Measurements from ENCODE around the gene SIPA1L3.
"Not testable (repeated sequence)": the region's sequence is repeated elsewhere in the genome, so short reads cannot be mapped to it uniquely, and the experiment has no call there.

Gene SIPA1L3

DNA sequence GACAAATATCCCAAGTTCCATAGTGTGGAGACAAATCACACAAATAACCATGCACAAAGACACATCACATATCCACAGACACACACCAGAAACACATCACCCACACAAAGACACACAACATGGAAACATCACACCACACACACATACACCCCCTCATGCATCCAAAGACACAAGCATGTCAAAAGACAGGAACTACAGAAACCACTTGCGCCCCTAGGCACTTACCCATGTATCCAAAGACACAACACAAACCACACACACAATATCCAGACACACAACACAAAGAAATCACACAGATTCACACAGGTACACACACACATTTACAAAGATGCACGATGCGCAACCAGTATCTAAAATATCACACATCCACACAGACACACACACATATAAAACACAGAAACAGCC lies 316.1 kb downstream of the SIPA1L3 start:
- TF ChIP-seq, protein P1, sequence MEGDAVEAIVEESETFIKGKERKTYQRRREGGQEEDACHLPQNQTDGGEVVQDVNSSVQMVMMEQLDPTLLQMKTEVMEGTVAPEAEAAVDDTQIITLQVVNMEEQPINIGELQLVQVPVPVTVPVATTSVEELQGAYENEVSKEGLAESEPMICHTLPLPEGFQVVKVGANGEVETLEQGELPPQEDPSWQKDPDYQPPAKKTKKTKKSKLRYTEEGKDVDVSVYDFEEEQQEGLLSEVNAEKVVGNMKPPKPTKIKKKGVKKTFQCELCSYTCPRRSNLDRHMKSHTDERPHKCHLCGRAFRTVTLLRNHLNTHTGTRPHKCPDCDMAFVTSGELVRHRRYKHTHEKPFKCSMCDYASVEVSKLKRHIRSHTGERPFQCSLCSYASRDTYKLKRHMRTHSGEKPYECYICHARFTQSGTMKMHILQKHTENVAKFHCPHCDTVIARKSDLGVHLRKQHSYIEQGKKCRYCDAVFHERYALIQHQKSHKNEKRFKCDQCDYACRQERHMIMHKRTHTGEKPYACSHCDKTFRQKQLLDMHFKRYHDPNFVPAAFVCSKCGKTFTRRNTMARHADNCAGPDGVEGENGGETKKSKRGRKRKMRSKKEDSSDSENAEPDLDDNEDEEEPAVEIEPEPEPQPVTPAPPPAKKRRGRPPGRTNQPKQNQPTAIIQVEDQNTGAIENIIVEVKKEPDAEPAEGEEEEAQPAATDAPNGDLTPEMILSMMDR (IDR thresholded peaks at IDR 0.05; ENCODE audit: insufficient read depth, low read depth, low read length, missing control alignments): no peak
- DNase-seq (ENCODE audit: low read depth): no peak
- no peak overlapping the region for H3K4me3 ChIP-seq (ENCODE audit: low read depth, low read length)

DNA sequence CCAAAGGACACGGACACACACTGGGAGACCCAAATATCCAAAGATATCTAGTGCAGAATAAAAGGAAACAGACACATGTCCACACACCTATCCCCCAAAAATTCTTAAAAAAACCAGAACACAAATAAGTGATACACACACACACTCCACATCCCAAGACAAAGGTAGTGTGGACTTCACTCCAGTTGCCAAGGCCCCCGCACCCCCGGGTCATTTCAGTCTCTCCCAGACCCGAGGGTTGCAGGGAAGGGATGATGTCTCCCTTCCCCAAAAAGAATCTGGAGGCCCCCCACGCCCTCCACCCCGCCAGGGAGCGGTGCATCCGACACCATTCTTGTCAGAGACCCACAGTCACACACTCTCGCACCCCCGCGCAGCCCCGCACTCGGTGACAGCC lies 316.6 kb downstream of the SIPA1L3 start:
- H3K4me3 ChIP-seq (ENCODE audit: low read depth, low read length): peak overlapping the region; percentile 54
- TF ChIP-seq, protein P1 (IDR thresholded peaks at IDR 0.05; ENCODE audit: insufficient read depth, low read depth, low read length, missing control alignments): no peak
- DNase-seq (ENCODE audit: low read depth): no peak

DNA sequence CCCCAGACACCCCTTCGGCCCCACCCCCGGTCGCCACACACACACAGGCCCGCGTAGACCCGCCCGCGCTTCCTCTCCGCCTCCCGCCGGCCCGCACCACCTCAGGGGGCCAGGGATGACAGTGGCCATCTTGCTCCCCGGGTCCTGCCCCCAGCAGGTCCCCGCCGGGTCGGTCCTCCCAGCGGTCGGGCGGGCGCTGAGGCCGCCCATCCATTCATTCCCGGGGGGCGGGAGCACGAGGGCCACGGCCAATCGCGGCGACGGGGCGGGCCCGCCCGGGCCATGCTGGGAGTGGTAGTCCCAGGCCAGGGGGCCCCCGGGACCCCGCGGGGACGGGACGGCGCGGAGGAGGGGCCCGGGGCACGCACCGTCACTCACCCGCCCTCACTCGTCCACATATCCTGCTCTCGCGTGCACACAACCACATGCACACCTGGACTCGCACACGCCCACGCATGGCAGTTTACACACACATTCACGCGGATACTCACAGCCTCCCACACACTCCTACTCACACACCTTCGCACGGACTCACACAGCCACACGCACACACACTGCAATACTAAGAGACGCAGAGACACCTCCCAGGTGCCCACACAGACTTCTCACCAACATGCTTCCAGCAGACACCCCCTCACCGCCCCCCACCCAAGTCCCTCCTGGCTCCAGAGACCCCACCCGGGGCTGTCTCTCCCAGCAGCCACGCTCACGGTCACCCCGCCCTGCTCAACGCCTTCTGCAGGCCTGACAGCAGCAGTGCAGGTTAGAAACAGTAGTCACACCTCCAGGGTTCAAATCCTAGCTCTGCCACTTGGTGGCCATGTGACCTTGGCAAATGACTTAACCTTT lies 317.2 kb downstream of the SIPA1L3 start, which contains the start of gene DPF1:
Gene DPF1, minus strand, starts transcription at position 209 of the 849 bp plus-strand sequence. Its CDS starts 80 bp downstream, at position 129.
- TF ChIP-seq, protein P1 (IDR thresholded peaks at IDR 0.05; ENCODE audit: insufficient read depth, low read depth, low read length, missing control alignments): peak; percentile 31
- DNase-seq (ENCODE audit: low read depth): peak; percentile 86
- peak within 1 kb of the TSS; percentile 54 for H3K4me3 ChIP-seq (ENCODE audit: low read depth, low read length)

DNA sequence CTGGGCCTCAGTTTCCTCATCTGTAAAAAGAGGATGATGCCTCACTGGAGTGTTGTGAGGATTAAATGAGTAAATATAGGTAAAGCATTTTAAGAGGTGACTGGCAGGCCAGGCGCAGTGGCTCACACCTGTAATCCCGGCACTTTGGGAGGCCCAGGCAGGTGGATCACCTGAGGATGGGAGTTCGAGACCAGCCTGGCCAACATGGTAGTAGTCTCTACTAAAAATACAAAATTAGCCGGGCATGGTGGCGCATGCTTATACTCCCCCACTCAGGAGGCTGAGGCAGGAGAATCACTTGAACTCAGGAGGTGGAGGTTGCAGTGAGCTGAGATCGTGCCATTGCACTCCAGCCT lies 317.8 kb downstream of the SIPA1L3 start:
- H3K4me3 ChIP-seq (ENCODE audit: low read depth, low read length); DNase-seq (ENCODE audit: low read depth): not testable (repeated sequence)

DNA sequence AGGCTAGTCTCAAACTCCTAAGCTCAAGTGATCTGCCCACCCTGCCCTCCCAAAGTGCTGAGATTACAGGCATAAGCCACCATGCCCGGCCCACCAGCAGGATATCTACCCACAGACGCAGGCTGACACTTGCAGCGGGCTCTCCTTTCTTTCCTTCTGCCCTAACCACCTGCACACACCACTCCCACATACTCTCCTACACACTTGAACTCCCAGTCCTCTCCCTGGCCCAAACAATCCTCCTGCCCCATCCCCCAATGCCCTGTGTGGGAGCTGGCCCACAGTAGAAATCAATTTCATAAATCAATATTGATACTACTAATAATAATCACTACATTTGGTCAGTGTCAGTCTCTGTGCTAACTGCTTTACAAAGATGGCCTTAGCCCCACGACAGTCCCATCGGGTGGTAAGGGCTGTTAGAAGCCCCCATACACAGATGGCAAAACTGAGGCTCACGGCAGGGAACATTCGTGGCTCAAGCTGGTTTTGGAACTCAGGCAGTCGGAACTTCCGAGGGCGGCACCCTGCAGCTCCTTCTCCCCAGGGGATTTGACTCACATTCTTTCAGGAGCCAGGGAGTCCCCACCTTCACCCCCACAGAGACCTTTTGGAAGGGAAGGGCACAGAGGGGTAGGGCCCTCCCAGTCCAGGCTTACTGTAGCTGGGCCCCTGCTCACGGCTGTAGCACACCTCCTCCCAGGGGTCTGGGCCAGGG lies 320.4 kb downstream of the SIPA1L3 start:
- no peak overlapping the region for H3K4me3 ChIP-seq (ENCODE audit: low read depth, low read length)
- TF ChIP-seq, protein P1 (IDR thresholded peaks at IDR 0.05; ENCODE audit: insufficient read depth, low read depth, low read length, missing control alignments): no peak

DNA sequence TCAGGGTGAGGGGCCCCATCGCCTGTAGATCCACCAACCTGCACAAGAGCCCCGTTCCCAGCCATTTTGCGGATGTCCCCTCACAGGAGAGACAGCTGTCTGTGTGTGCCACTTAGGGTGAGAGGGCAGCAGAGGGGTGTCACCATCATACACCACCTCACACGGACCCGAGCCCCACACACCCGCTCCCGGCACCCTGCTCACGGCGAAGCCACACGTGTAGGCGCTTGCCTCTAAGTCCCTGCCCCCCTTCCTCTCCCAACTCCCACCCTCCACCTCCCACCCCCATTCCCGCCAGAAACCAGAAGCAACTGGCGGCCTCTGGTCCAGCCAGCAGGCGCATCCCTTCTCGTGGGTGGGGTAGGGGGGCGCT lies 321.0 kb downstream of the SIPA1L3 start:
- TF ChIP-seq, protein P1 (IDR thresholded peaks at IDR 0.05; ENCODE audit: insufficient read depth, low read depth, low read length, missing control alignments): no peak
- DNase-seq (ENCODE audit: low read depth): no peak
- H3K4me3 ChIP-seq (ENCODE audit: low read depth, low read length): no peak overlapping the region

More for the DNA sequence above, 320.4 kb downstream of the SIPA1L3 start:
- DNase-seq (ENCODE audit: low read depth): no peak

All from GM12865 (cell line).